LoVo (cell line): Measurements from ENCODE around the gene ART3.

ENCODE experiments used
- DNase-seq: peaks from one replicate; pipeline ENCODE4 v3.0.0-alpha.2; 2016; ENCODE audit warnings: low spot score

ART3 gene

GRCh38 chr4:76072760-76073159 lies 1.7 kb upstream of the ART3 start:
- DNase-seq, result no peak

GRCh38 chr4:76074993-76075600 lies 588 bp downstream of the ART3 start:
- DNase-seq, result no peak

- no peak for DNase-seq
These were observed 3.6 kb downstream of the ART3 start for GRCh38 chr4:76078033-76078613.

- DNase-seq, result no peak
These were observed 9.0 kb downstream of the ART3 start for GRCh38 chr4:76083386-76083988.

- DNase-seq, result no peak
These were observed 10.0 kb downstream of the ART3 start for GRCh38 chr4:76084542-76084941.

GRCh38 chr4:76087007-76087769 lies 12.7 kb downstream of the ART3 start:
- peak; percentile 65 for DNase-seq

GRCh38 chr4:76088719-76089118 lies 14.2 kb downstream of the ART3 start:
- DNase-seq, result no peak

GRCh38 chr4:76090241-76090691 lies 15.8 kb downstream of the ART3 start:
- DNase-seq, result no peak

- DNase-seq, result no peak
These were observed 16.5 kb downstream of the ART3 start for GRCh38 chr4:76091052-76091451.

- DNase-seq, result no peak
These were observed 21.1 kb downstream of the ART3 start for GRCh38 chr4:76095568-76095967.

- no peak for DNase-seq
These were observed 21.6 kb downstream of the ART3 start for GRCh38 chr4:76096076-76096475.

- no peak for DNase-seq
These were observed 31.1 kb downstream of the ART3 start for GRCh38 chr4:76105652-76106051.

- DNase-seq, result no peak
These were observed 31.9 kb downstream of the ART3 start for GRCh38 chr4:76106442-76106841.

- no peak for DNase-seq
These were observed 34.1 kb downstream of the ART3 start for GRCh38 chr4:76108467-76109181.

GRCh38 chr4:76116821-76117220 lies 42.3 kb downstream of the ART3 start:
- DNase-seq, result no peak

- no peak for DNase-seq
These were observed 43.0 kb downstream of the ART3 start for GRCh38 chr4:76117536-76117935.

- DNase-seq, result no peak
These were observed 45.7 kb downstream of the ART3 start for GRCh38 chr4:76120199-76120598.

- DNase-seq, result no peak
These were observed 51.3 kb downstream of the ART3 start for GRCh38 chr4:76125816-76126215.

- DNase-seq, result no peak
These were observed 53.2 kb downstream of the ART3 start for GRCh38 chr4:76127754-76128153.

- DNase-seq, result no peak
These were observed 66.7 kb downstream of the ART3 start for GRCh38 chr4:76141241-76141640.

- DNase-seq, result no peak
These were observed 70.0 kb downstream of the ART3 start for GRCh38 chr4:76144546-76144945.

GRCh38 chr4:76147454-76148141 lies 73.1 kb downstream of the ART3 start:
- DNase-seq, result peak; percentile 77
